Karpas-422 (cell line): Measurements from ENCODE around the gene GPER1. TPM values are rescaled to one million over a fixed set of nuclear protein-coding genes. Genes with fewer than 3 reads are reported as not detected.
"Not testable (repeated sequence)": the region's sequence is repeated elsewhere in the genome, so short reads cannot be mapped to it uniquely, and the experiment has no call there.

Experiments used
- DNase-seq: peaks from one replicate; pipeline ENCODE4 v3.0.0-alpha.2; 2015
- H2AFZ ChIP-seq: fragments of 200-600 bp; sonication (generic); 2 replicates; pipeline ENCODE4 v1.6.1; 2014; ENCODE audit warnings: antibody characterized with exemption, low read length, mixed read lengths
- H3K27ac ChIP-seq: fragments of 200-600 bp; sonication (generic); 2 replicates; pipeline ENCODE4 v1.5.1; 2014; ENCODE audit warnings: mild to moderate bottlenecking, low read length, moderate library complexity
- H3K27me3 ChIP-seq: fragments of 200-600 bp; sonication (generic); 2 replicates; pipeline ENCODE4 v1.6.1; 2014; ENCODE audit warnings: low read length, mixed read lengths
- H3K36me3 ChIP-seq: fragments of 200-600 bp; sonication (generic); 2 replicates; pipeline ENCODE4 v1.6.1; 2014; ENCODE audit warnings: low read length, mixed read lengths; ENCODE audit not compliant: insufficient read depth
- H3K4me1 ChIP-seq: fragments of 200-600 bp; sonication (generic); 2 replicates; pipeline ENCODE4 v1.6.1; 2014; ENCODE audit warnings: mild to moderate bottlenecking, low read length, mixed read lengths
- H3K4me2 ChIP-seq: fragments of 200-600 bp; sonication (generic); 2 replicates; pipeline ENCODE4 v1.6.1; 2014; ENCODE audit warnings: low read length, low read depth, mild to moderate bottlenecking; ENCODE audit not compliant: poor library complexity, severe bottlenecking
- H3K4me3 ChIP-seq: fragments of 200-600 bp; sonication (generic); 2 replicates; pipeline ENCODE4 v1.5.1; 2014; ENCODE audit warnings: mild to moderate bottlenecking, antibody characterized with exemption, low read length, mixed read lengths
- H3K79me2 ChIP-seq: fragments of 200-600 bp; sonication (generic); 2 replicates; pipeline ENCODE4 v1.6.1; 2014; ENCODE audit warnings: mild to moderate bottlenecking, low read length, mixed read lengths
- H3K9ac ChIP-seq: fragments of 200-600 bp; sonication (generic); 2 replicates; pipeline ENCODE4 v1.6.0; 2014; ENCODE audit warnings: low read length
- H3K9me2 ChIP-seq: fragments of 200-600 bp; sonication (generic), shearing (Covaris generic); replicated peaks from 2 replicates; pipeline ENCODE4 v1.6.0; 2014; ENCODE audit warnings: mild to moderate bottlenecking, low read length, moderate library complexity; ENCODE audit not compliant: insufficient read depth
- H3K9me3 ChIP-seq: fragments of 300-700, 200-600 bp; sonication (generic); 2 replicates; pipeline ENCODE4 v1.6.1; 2014; ENCODE audit warnings: low read length, mixed read lengths
- H4K20me1 ChIP-seq: fragments of 200-600 bp; sonication (generic); 2 replicates; pipeline ENCODE4 v1.6.1; 2014; ENCODE audit warnings: mild to moderate bottlenecking, antibody characterized with exemption, low read length, low read depth; ENCODE audit not compliant: insufficient read depth
- total RNA-seq: library from RNA; depleted of rRNA; stranded (reverse); fragments of >200 nt; shearing (Covaris generic); gene quantifications from 2 replicates; pipeline ENCODE4 v1.2.3, GENCODE V29; 2014; ENCODE audit warnings: low replicate concordance

The GPER1 gene
- total RNA-seq, 1 experiment from 2014 or later, result not detected

GRCh38 chr7:1070544-1071011 is 17.3 kb upstream of the GPER1 start:
- no peak overlapping the region for H3K4me2 ChIP-seq
- H3K27ac ChIP-seq, result no peak overlapping the region
- H3K79me2 ChIP-seq, result no peaks in the 10 kb centered on the region
- H3K4me1 ChIP-seq, result no peaks in the 10 kb centered on the region
- DNase-seq, result no peak
- peaks cover 32% of the 10 kb centered on the region for H4K20me1 ChIP-seq
- no peaks in the 10 kb centered on the region for H3K27me3 ChIP-seq
- H3K4me3 ChIP-seq, result no peak overlapping the region
- H3K9me3 ChIP-seq, result no peaks in the 10 kb centered on the region
- no peak overlapping the region for H2AFZ ChIP-seq
- no peaks in the 10 kb centered on the region for H3K36me3 ChIP-seq
- no peak overlapping the region for H3K9ac ChIP-seq
- H3K9me2 ChIP-seq, result no peaks in the 10 kb centered on the region

- H3K27me3 ChIP-seq, result no peaks in the 10 kb centered on the region
- H3K9ac ChIP-seq, result no peak overlapping the region
- no peak overlapping the region for H3K4me2 ChIP-seq
- no peak for DNase-seq
- no peaks in the 10 kb centered on the region for H3K4me1 ChIP-seq
- H4K20me1 ChIP-seq, result peaks cover 31% of the 10 kb centered on the region; the same call in 1 of the 2 replicates
- no peaks in the 10 kb centered on the region for H3K9me3 ChIP-seq
- no peak overlapping the region for H3K27ac ChIP-seq
- H3K9me2 ChIP-seq, result no peaks in the 10 kb centered on the region
- H3K4me3 ChIP-seq, result no peak overlapping the region
- H3K79me2 ChIP-seq, result no peaks in the 10 kb centered on the region
- H3K36me3 ChIP-seq, result no peaks in the 10 kb centered on the region
- H2AFZ ChIP-seq, result no peak overlapping the region
These were observed 16.1 kb upstream of the GPER1 start for GRCh38 chr7:1071731-1072254.

GRCh38 chr7:1073142-1073977 is 14.6 kb upstream of the GPER1 start:
- Histone ChIP-seq H3K36me3 (no peaks in the 10 kb centered on the region), H4K20me1 (peaks cover 24% of the 10 kb centered on the region; the same call in 1 of the 2 replicates), H3K9me2 (no peaks in the 10 kb centered on the region), H3K4me1 (no peaks in the 10 kb centered on the region), H3K27me3 (no peaks in the 10 kb centered on the region), H3K79me2 (no peaks in the 10 kb centered on the region), H3K27ac (no peak overlapping the region), H3K4me3 (no peak overlapping the region), H3K4me2 (no peak overlapping the region), H2AFZ (no peak overlapping the region), H3K9ac (no peak overlapping the region), H3K9me3 (no peaks in the 10 kb centered on the region)
- no peak for DNase-seq

- H3K27me3 ChIP-seq, H3K36me3 ChIP-seq, H3K4me1 ChIP-seq, H3K9me3 ChIP-seq, H3K9me2 ChIP-seq, H3K9ac ChIP-seq, H3K27ac ChIP-seq, DNase-seq, H3K4me3 ChIP-seq, H3K4me2 ChIP-seq, H2AFZ ChIP-seq, H3K79me2 ChIP-seq: not testable (repeated sequence)
- H4K20me1 ChIP-seq, result peaks cover 21% of the 10 kb centered on the region; the same call in 1 of the 2 replicates
These were observed 13.9 kb upstream of the GPER1 start for GRCh38 chr7:1074018-1074417.

GRCh38 chr7:1074593-1075431 is 13.1 kb upstream of the GPER1 start:
- Histone ChIP-seq H4K20me1 (peaks cover 28% of the 10 kb centered on the region; the same call in 1 of the 2 replicates), H2AFZ (no peak overlapping the region), H3K36me3 (no peaks in the 10 kb centered on the region), H3K9me3 (no peaks in the 10 kb centered on the region), H3K27me3 (no peaks in the 10 kb centered on the region), H3K79me2 (no peaks in the 10 kb centered on the region), H3K9me2 (no peaks in the 10 kb centered on the region), H3K9ac (no peak overlapping the region), H3K4me1 (no peaks in the 10 kb centered on the region), H3K27ac (no peak overlapping the region), H3K4me2 (no peak overlapping the region), H3K4me3 (no peak overlapping the region)
- DNase-seq, result no peak

- Histone ChIP-seq H3K9me3 (no peaks in the 10 kb centered on the region), H3K79me2 (no peaks in the 10 kb centered on the region), H3K4me2 (no peak overlapping the region), H3K27me3 (no peaks in the 10 kb centered on the region), H3K36me3 (no peaks in the 10 kb centered on the region), H3K4me3 (no peak overlapping the region), H3K9ac (no peak overlapping the region), H3K4me1 (no peaks in the 10 kb centered on the region), H3K27ac (no peak overlapping the region), H4K20me1 (peaks cover 37% of the 10 kb centered on the region; the same call in 1 of the 2 replicates), H3K9me2 (no peaks in the 10 kb centered on the region), H2AFZ (no peak overlapping the region)
- no peak for DNase-seq
These were observed 11.5 kb upstream of the GPER1 start for GRCh38 chr7:1076184-1077072.

- H3K9me2 ChIP-seq, result no peaks in the 10 kb centered on the region
- no peak overlapping the region for H3K4me3 ChIP-seq
- DNase-seq, result no peak
- H3K4me2 ChIP-seq, result no peak overlapping the region
- H3K36me3 ChIP-seq, result no peaks in the 10 kb centered on the region
- no peak overlapping the region for H3K9ac ChIP-seq
- no peak overlapping the region for H2AFZ ChIP-seq
- no peaks in the 10 kb centered on the region for H3K4me1 ChIP-seq
- no peaks in the 10 kb centered on the region for H3K9me3 ChIP-seq
- H3K79me2 ChIP-seq, result no peaks in the 10 kb centered on the region
- H3K27me3 ChIP-seq, result no peaks in the 10 kb centered on the region
- H4K20me1 ChIP-seq, result peaks cover 45% of the 10 kb centered on the region; the same call in 1 of the 2 replicates
- no peak overlapping the region for H3K27ac ChIP-seq
These were observed 9.4 kb upstream of the GPER1 start for GRCh38 chr7:1078519-1078918.
